ENCODE data around the gene TRIM63. TPM values are rescaled to one million over a fixed set of nuclear protein-coding genes. Genes with fewer than 3 reads are reported as not detected.

TRIM63 gene
- total RNA-seq, 1 experiment from 2014 or later, result not detected

DNA sequence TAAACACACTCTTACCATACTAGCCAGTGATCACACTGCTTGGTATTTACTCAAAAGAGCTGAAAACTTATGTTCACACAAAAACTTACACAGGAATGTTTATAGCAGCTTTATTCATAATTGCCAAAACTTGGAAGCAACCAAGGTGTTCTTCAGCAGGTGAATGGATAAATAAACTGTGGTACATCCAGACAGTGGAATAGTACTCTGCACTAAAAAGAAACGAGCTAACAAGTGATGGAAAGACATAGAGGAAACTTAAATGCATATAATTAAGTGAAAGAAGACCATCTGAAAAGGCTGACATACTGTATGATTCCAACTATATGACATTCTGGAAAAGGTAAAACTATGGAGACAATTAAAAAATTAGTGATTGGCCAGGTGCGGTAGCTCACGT, 23.5 kb upstream of the TRIM63 start:
- intact Hi-C loops (cut with micrococcal nuclease; ENCODE audit: unreplicated experiment) (loop anchor here (10.0 kb wide), 1 partner anchor 56 kb away; no protein-coding TSS in a partner anchor), in situ Hi-C loops (cut with HindIII; ENCODE audit: low pct_unique_long_range_greater_than_20kb, low sequenced_read_pairs) (no loop called here)
- TF ChIP-seq, protein P1, sequence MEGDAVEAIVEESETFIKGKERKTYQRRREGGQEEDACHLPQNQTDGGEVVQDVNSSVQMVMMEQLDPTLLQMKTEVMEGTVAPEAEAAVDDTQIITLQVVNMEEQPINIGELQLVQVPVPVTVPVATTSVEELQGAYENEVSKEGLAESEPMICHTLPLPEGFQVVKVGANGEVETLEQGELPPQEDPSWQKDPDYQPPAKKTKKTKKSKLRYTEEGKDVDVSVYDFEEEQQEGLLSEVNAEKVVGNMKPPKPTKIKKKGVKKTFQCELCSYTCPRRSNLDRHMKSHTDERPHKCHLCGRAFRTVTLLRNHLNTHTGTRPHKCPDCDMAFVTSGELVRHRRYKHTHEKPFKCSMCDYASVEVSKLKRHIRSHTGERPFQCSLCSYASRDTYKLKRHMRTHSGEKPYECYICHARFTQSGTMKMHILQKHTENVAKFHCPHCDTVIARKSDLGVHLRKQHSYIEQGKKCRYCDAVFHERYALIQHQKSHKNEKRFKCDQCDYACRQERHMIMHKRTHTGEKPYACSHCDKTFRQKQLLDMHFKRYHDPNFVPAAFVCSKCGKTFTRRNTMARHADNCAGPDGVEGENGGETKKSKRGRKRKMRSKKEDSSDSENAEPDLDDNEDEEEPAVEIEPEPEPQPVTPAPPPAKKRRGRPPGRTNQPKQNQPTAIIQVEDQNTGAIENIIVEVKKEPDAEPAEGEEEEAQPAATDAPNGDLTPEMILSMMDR (IDR thresholded peaks at IDR 0.05), result no peak
- no peak for TF ChIP-seq TCF7L2 (IDR thresholded peaks at IDR 0.05; ENCODE audit: low read depth, low read length)
- ATAC-seq (no peak), DNase-seq (ENCODE audit: low read depth, low spot score) (no peak)
- Histone ChIP-seq H3K4me3 (ENCODE audit: low read depth in 2 of 2, low read length in 2 of 2) (no peak overlapping the region), H3K9me3 (ENCODE audit: control insufficient read depth, insufficient read depth, low read depth, low read length) (no peaks in the 10 kb centered on the region), H3K4me1 (ENCODE audit: control insufficient read depth, insufficient read depth, low read length) (peaks cover 3% of the 10 kb centered on the region; the same call in 1 of the 2 replicates), H3K27me3 (ENCODE audit: control insufficient read depth, insufficient read depth, low read length) (0 out of 2 replicates have a peak, but pooled peaks cover 4% of the 10 kb centered on the region), H3K36me3 (ENCODE audit: control insufficient read depth, insufficient read depth, low read length) (no peaks in the 10 kb centered on the region), H3K27ac (ENCODE audit: low read length) (no peak overlapping the region)
- ChIA-PET CTCF (interaction anchor here (0.5 to 0.6 kb wide), 2 partner anchors 39 to 143 kb away, joined by 3 to 6 read pairs; partner anchors contain the start of gene CEP85), POLR2A (no interaction called here)
- BruUV-seq (replicated peaks), result no TSS peak

DNA sequence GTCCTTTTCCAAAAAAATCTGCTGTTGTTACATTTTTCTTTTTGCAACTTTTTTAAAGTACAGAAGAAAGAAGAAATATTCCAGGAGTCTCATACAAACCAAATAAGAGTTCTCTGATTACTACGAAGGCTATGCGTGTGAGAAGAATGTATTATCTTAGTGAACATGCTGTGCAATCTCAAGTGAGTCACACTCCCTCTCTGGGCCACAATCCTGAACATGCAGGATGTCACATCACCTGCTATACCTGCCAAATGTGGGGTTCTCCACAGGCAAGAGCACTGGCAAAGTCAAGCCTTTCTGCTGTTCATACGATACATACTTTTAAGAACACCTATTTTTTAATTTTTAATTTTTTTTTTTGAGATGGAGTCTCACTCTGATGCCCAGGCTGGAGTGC, 21.7 kb upstream of the TRIM63 start:
- Histone ChIP-seq H3K9me3 (ENCODE audit: control insufficient read depth, insufficient read depth, low read depth, low read length) (no peaks in the 10 kb centered on the region), H3K4me3 (ENCODE audit: low read depth in 2 of 2, low read length in 2 of 2) (no peak overlapping the region), H3K27me3 (ENCODE audit: control insufficient read depth, insufficient read depth, low read length) (0 out of 2 replicates have a peak, but pooled peaks cover 4% of the 10 kb centered on the region), H3K36me3 (ENCODE audit: control insufficient read depth, insufficient read depth, low read length) (no peaks in the 10 kb centered on the region), H3K27ac (ENCODE audit: low read length) (no peak overlapping the region), H3K4me1 (ENCODE audit: control insufficient read depth, insufficient read depth, low read length) (peaks cover 3% of the 10 kb centered on the region; the same call in 1 of the 2 replicates)
- ATAC-seq (no peak), DNase-seq (ENCODE audit: low read depth, low spot score) (no peak)
- in situ Hi-C loops (cut with HindIII; ENCODE audit: low pct_unique_long_range_greater_than_20kb, low sequenced_read_pairs), result no loop called here
- intact Hi-C loops (cut with micrococcal nuclease; ENCODE audit: unreplicated experiment), result no loop called here
- BruUV-seq (replicated peaks), result no TSS peak
- TF ChIP-seq, protein P1 (IDR thresholded peaks at IDR 0.05), result no peak
- TF ChIP-seq SIN3A (IDR thresholded peaks at IDR 0.05; ENCODE audit: borderline replicate concordance, insufficient read depth, low read depth, low read length) (no peak), POLR2AphosphoS5 (IDR thresholded peaks at IDR 0.05; ENCODE audit: low read depth, low read length) (no peak), TCF7L2 (IDR thresholded peaks at IDR 0.05; ENCODE audit: low read depth, low read length) (no peak)
- TF ChIP-seq, protein P2, sequence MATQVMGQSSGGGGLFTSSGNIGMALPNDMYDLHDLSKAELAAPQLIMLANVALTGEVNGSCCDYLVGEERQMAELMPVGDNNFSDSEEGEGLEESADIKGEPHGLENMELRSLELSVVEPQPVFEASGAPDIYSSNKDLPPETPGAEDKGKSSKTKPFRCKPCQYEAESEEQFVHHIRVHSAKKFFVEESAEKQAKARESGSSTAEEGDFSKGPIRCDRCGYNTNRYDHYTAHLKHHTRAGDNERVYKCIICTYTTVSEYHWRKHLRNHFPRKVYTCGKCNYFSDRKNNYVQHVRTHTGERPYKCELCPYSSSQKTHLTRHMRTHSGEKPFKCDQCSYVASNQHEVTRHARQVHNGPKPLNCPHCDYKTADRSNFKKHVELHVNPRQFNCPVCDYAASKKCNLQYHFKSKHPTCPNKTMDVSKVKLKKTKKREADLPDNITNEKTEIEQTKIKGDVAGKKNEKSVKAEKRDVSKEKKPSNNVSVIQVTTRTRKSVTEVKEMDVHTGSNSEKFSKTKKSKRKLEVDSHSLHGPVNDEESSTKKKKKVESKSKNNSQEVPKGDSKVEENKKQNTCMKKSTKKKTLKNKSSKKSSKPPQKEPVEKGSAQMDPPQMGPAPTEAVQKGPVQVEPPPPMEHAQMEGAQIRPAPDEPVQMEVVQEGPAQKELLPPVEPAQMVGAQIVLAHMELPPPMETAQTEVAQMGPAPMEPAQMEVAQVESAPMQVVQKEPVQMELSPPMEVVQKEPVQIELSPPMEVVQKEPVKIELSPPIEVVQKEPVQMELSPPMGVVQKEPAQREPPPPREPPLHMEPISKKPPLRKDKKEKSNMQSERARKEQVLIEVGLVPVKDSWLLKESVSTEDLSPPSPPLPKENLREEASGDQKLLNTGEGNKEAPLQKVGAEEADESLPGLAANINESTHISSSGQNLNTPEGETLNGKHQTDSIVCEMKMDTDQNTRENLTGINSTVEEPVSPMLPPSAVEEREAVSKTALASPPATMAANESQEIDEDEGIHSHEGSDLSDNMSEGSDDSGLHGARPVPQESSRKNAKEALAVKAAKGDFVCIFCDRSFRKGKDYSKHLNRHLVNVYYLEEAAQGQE (IDR thresholded peaks at IDR 0.05; ENCODE audit: insufficient read depth in 1 of 2, low read depth in 2 of 2, low read length in 1 of 2), result no peak
- CTCF ChIA-PET, result no interaction called here
- POLR2A ChIA-PET, result no interaction called here

Data from Panc1 (cell line).